Measurements from ENCODE around the gene XG.

DNA sequence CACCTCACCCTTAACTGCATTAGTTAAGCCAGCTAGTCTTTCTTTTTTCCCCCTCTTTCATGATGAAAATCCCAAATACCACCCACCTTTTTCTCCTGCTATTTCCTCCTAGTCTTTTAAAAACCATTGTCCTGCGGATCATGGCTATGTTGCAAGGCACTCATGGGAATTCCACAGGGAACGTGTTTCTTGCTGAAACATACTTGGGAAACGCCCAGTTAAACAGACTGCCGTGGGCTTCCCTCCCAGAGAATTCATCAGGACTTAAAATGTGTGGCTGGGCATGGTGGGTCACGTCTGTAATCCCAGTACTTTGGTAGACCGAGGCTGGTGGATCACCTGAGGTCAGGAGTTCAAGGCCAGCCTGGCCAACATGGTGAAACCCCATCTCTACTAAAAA is 32.2 kb downstream of the XG start:
- TF ChIP-seq POLR2AphosphoS5 (IDR thresholded peaks at IDR 0.05; ENCODE audit: low read depth, low read length) (no peak), POLR2A (IDR thresholded peaks at IDR 0.05; ENCODE audit: low read depth, low read length) (no peak)
